ENCODE data around the gene RANBP17.

DNA sequence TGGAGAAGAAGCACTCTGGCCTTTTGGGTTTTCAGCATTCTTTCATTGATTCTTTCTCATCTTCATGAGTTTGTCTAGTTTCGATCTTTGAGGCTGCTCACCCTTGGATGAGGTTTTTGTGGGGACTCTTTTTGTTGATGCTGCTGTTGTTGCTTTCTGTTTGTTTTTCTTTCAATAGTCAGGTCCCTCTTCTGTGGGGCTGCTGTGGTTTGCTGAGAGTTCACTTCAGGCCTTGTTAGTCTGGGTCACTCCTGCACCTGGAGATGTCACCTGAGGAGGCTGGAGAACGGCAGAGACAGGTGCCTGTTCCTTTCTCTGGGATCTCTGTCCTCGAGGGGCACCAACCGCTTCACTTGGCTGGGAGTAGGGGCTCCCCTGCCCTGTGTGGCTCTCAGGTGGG, 14.0 kb downstream of the RANBP17 start:
- TF ChIP-seq, protein P1, sequence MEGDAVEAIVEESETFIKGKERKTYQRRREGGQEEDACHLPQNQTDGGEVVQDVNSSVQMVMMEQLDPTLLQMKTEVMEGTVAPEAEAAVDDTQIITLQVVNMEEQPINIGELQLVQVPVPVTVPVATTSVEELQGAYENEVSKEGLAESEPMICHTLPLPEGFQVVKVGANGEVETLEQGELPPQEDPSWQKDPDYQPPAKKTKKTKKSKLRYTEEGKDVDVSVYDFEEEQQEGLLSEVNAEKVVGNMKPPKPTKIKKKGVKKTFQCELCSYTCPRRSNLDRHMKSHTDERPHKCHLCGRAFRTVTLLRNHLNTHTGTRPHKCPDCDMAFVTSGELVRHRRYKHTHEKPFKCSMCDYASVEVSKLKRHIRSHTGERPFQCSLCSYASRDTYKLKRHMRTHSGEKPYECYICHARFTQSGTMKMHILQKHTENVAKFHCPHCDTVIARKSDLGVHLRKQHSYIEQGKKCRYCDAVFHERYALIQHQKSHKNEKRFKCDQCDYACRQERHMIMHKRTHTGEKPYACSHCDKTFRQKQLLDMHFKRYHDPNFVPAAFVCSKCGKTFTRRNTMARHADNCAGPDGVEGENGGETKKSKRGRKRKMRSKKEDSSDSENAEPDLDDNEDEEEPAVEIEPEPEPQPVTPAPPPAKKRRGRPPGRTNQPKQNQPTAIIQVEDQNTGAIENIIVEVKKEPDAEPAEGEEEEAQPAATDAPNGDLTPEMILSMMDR (IDR thresholded peaks at IDR 0.05; ENCODE audit: insufficient read depth, low read length) = no peak
- TF ChIP-seq GABPA (IDR thresholded peaks at IDR 0.05; ENCODE audit: low read depth) = no peak
- TF ChIP-seq, protein P2, sequence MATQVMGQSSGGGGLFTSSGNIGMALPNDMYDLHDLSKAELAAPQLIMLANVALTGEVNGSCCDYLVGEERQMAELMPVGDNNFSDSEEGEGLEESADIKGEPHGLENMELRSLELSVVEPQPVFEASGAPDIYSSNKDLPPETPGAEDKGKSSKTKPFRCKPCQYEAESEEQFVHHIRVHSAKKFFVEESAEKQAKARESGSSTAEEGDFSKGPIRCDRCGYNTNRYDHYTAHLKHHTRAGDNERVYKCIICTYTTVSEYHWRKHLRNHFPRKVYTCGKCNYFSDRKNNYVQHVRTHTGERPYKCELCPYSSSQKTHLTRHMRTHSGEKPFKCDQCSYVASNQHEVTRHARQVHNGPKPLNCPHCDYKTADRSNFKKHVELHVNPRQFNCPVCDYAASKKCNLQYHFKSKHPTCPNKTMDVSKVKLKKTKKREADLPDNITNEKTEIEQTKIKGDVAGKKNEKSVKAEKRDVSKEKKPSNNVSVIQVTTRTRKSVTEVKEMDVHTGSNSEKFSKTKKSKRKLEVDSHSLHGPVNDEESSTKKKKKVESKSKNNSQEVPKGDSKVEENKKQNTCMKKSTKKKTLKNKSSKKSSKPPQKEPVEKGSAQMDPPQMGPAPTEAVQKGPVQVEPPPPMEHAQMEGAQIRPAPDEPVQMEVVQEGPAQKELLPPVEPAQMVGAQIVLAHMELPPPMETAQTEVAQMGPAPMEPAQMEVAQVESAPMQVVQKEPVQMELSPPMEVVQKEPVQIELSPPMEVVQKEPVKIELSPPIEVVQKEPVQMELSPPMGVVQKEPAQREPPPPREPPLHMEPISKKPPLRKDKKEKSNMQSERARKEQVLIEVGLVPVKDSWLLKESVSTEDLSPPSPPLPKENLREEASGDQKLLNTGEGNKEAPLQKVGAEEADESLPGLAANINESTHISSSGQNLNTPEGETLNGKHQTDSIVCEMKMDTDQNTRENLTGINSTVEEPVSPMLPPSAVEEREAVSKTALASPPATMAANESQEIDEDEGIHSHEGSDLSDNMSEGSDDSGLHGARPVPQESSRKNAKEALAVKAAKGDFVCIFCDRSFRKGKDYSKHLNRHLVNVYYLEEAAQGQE (IDR thresholded peaks at IDR 0.05; ENCODE audit: insufficient replicate concordance, low read depth) = no peak
- TF ChIP-seq POLR2AphosphoS5 (IDR thresholded peaks at IDR 0.05; ENCODE audit: low read depth) = no peak

All from HL-60 (cell line).